Kidney (tissue), 14 donors: ENCODE measurements around the gene GBE1. TPM values are rescaled to one million over a fixed set of nuclear protein-coding genes. Genes with fewer than 3 reads are reported as not detected.

Source experiments
- DNase-seq, 5 donors: peaks; one replicate each; pipeline ENCODE4 v3.0.0-alpha.2; 2013 to 2020
- FAIRE-seq: peaks from 2 replicates; lab custom pipeline; 2012; peaks lifted over from hg19 to GRCh38; lab: Jason Lieb, UNC
- H3K27ac ChIP-seq, 2 donors: one replicate each; pipeline ENCODE4 v1.7.0; 2013; ENCODE audit warnings: low read depth in 2 of 2, low read length in 2 of 2, inconsistent platforms in 1 of 2
- H3K27me3 ChIP-seq: one replicate; pipeline ENCODE4 v1.7.1; 2013; ENCODE audit warnings: low read length, inconsistent platforms; ENCODE audit not compliant: control insufficient read depth, insufficient read depth
- H3K36me3 ChIP-seq, 3 donors: one replicate each; pipeline versions ENCODE4 v1.7.0 to v1.7.1; 2013; ENCODE audit warnings: low read length in 3 of 3, control low read depth in 1 of 3, inconsistent platforms in 1 of 3; ENCODE audit not compliant: insufficient read depth in 3 of 3, control insufficient read depth in 2 of 3
- H3K4me1 ChIP-seq, 3 donors: one replicate each; pipeline versions ENCODE4 v1.7.0 to v1.7.1; 2013; ENCODE audit warnings: low read length in 3 of 3, inconsistent platforms in 1 of 3, low read depth in 1 of 3; ENCODE audit not compliant: control insufficient read depth in 2 of 3, insufficient read depth in 2 of 3
- H3K4me3 ChIP-seq, 3 donors: one replicate each; pipeline versions ENCODE4 v1.7.0 to v1.8.1; 2013; ENCODE audit warnings: low read length in 3 of 3, control low read depth in 1 of 3, inconsistent platforms in 1 of 3
- H3K9ac ChIP-seq, 3 donors: one replicate each; pipeline versions ENCODE4 v1.7.0 to v1.7.1; 2013; ENCODE audit warnings: low read length in 3 of 3, control low read depth in 1 of 3, inconsistent platforms in 1 of 3
- H3K9me3 ChIP-seq, 3 donors: one replicate each; pipeline versions ENCODE4 v1.7.0 to v1.7.1; 2013; ENCODE audit warnings: low read length in 3 of 3, control low read depth in 1 of 3, inconsistent platforms in 1 of 3; ENCODE audit not compliant: control insufficient read depth in 2 of 3, insufficient read depth in 1 of 3
- intact Hi-C: fragments of 100-400 bp; cut with DNase I; formaldehyde crosslinking; loops from one replicate; pipeline ENCODE4 v1.11.1; 2022
- polyA plus RNA-seq: library from polyadenylated mRNA; stranded (reverse); fragments of 350-450 nt; fragmentation: Illumina TruSeq; extraction: RNeasy Lipid Tissue Mini Kit (QIAGEN cat#74804); gene quantifications from one replicate; pipeline ENCODE4 v1.2.3, GENCODE V29; 2014; ENCODE audit warnings: low read depth, low replicate concordance; ENCODE audit not compliant: insufficient read depth
- total RNA-seq: library from RNA; stranded (reverse); fragmentation: NEBNext Ultra II Directional; extraction: Animal tissue kit (Norgen Biotek cat#: 25700); gene quantifications from one replicate; pipeline ENCODE4 v1.2.1, GENCODE V29; 2021
- TF ChIP-seq, protein P1 (sequence below): IDR thresholded peaks from 3 replicates; pipeline ENCODE4 v1.5.1; 2012; ENCODE audit warnings: mild to moderate bottlenecking, moderate library complexity, borderline replicate concordance; ENCODE audit not compliant: insufficient read depth; ENCODE audit errors: extremely low read depth
- donor health status: control.
- donor health status: control.
- donor health status: control.
- donor health status: control.
- donor health status: control.
- donor health status: DM: yes; HTN: yes; CAD: no.
- donor health status: Normal renal cell carcinoma (clear cell type).

The GBE1 gene
- total and polyA plus RNA-seq, 2 donors from 2014 or later = 29.3 to 36.2 TPM

- H3K4me3 ChIP-seq = no peak overlapping the region
- H3K27ac ChIP-seq = no peak overlapping the region
- no peaks in the 10 kb centered on the region for H3K4me1 ChIP-seq
- H3K9ac ChIP-seq = no peak overlapping the region
- H3K36me3 ChIP-seq = no peaks in the 10 kb centered on the region
- FAIRE-seq = no peak
- no peaks in the 10 kb centered on the region for H3K27me3 ChIP-seq
- H3K9me3 ChIP-seq = no peaks in the 10 kb centered on the region
- intact Hi-C loops = no loop called here
- TF ChIP-seq, protein P1, sequence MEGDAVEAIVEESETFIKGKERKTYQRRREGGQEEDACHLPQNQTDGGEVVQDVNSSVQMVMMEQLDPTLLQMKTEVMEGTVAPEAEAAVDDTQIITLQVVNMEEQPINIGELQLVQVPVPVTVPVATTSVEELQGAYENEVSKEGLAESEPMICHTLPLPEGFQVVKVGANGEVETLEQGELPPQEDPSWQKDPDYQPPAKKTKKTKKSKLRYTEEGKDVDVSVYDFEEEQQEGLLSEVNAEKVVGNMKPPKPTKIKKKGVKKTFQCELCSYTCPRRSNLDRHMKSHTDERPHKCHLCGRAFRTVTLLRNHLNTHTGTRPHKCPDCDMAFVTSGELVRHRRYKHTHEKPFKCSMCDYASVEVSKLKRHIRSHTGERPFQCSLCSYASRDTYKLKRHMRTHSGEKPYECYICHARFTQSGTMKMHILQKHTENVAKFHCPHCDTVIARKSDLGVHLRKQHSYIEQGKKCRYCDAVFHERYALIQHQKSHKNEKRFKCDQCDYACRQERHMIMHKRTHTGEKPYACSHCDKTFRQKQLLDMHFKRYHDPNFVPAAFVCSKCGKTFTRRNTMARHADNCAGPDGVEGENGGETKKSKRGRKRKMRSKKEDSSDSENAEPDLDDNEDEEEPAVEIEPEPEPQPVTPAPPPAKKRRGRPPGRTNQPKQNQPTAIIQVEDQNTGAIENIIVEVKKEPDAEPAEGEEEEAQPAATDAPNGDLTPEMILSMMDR = no peak
- DNase-seq = no peak
Observed at GRCh38 chr3:81516042-81516441, 245.4 kb downstream of the GBE1 start.

- no peaks in the 10 kb centered on the region for H3K27me3 ChIP-seq
- no peaks in the 10 kb centered on the region for H3K36me3 ChIP-seq
- intact Hi-C loops = no loop called here
- H3K9ac ChIP-seq = no peak overlapping the region
- FAIRE-seq = no peak
- no peak overlapping the region for H3K4me3 ChIP-seq
- H3K9me3 ChIP-seq = no peaks in the 10 kb centered on the region
- H3K4me1 ChIP-seq = no peaks in the 10 kb centered on the region
- DNase-seq = no peak
- H3K27ac ChIP-seq = no peak overlapping the region
- TF ChIP-seq, protein P1 = no peak
Observed at GRCh38 chr3:81513591-81513990, 247.9 kb downstream of the GBE1 start.

DNA sequence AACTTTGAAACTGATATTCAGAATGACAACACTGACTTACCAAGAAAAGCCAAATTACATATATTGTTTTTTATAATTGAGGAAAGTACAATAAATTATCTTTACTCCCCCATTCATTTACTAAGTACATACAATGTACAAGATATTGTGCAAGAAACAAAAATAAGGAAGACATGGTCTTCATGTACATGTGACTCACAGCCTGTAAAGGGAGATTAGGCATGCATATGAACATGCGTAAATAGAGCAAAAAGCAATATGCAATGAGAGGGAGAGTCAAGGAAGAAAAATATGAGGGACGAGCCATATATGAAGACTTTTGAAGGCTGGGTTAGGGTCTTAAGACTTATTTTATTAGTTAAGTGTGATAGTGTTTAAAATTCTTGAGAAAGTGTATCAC lies 258.4 kb downstream of the GBE1 start:
- Histone ChIP-seq H3K36me3 (no peaks in the 10 kb centered on the region), H3K9me3 (no peaks in the 10 kb centered on the region), H3K9ac (no peak overlapping the region), H3K27ac (no peak overlapping the region), H3K4me3 (no peak overlapping the region), H3K27me3 (no peaks in the 10 kb centered on the region), H3K4me1 (no peaks in the 10 kb centered on the region)
- no peak for FAIRE-seq
- TF ChIP-seq, protein P1 = no peak
- intact Hi-C loops = no loop called here
- DNase-seq = no peak

DNA sequence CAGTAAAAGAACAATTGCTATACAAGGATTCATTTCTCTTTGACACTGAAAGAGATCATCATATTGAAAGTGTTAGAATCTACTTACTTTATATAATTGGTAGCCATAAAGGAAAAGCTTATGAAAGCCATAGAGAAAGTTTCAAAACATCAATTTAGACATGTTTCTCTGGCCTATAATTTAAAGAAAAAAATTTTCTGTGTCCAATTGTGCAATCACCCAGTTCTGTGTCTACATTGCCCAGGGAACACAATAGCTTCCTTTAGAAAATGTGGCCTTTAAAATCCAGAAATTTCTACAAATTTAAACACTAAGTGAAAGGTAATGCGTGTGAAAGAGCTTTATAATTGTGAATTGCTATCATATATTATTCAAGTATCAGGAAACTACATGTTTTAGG lies 259.2 kb downstream of the GBE1 start:
- H3K36me3 ChIP-seq = no peaks in the 10 kb centered on the region
- DNase-seq (no peak), FAIRE-seq (no peak)
- H3K27me3 ChIP-seq = no peaks in the 10 kb centered on the region
- intact Hi-C loops = no loop called here
- no peak overlapping the region for H3K9ac ChIP-seq
- H3K9me3 ChIP-seq = no peaks in the 10 kb centered on the region
- no peak overlapping the region for H3K4me3 ChIP-seq
- H3K4me1 ChIP-seq = no peaks in the 10 kb centered on the region
- H3K27ac ChIP-seq = no peak overlapping the region
- TF ChIP-seq, protein P1 = no peak
